ENCODE results near the gene PAX2. TPM values are rescaled to one million over a fixed set of nuclear protein-coding genes. Genes with fewer than 3 reads are reported as not detected.

PAX2 gene
- total and polyA plus RNA-seq, 2 experiments from 2014 or later = not detected

- Histone ChIP-seq H3K27me3 (peaks cover 3% of the 10 kb centered on the region), H4K20me1 (ENCODE audit: insufficient read depth, poor library complexity, severe bottlenecking) (no peaks in the 10 kb centered on the region), H3K27ac (no peak overlapping the region), H3K4me1 (ENCODE audit: insufficient read depth) (peaks cover 39% of the 10 kb centered on the region), H3K9me3 (ENCODE audit: low read depth) (no peaks in the 10 kb centered on the region), H2AFZ (no peak overlapping the region), H3K9me2 (replicated peaks; ENCODE audit: insufficient read depth) (no peaks in the 10 kb centered on the region), H3K79me2 (no peaks in the 10 kb centered on the region), H3K4me2 (no peak overlapping the region), H3K36me3 (replicated peaks; ENCODE audit: insufficient read depth, low read depth) (no peaks in the 10 kb centered on the region), H3K4me3 (no peak overlapping the region)
- DNase-seq (ENCODE audit: low spot score) = peak; percentile 84
- WGBS (ENCODE audit: low lambda C conversion rate, missing lambda C conversion rate) = 4% methylated on average over 5 of the region's 5 CpGs
- TF ChIP-seq, protein P1, sequence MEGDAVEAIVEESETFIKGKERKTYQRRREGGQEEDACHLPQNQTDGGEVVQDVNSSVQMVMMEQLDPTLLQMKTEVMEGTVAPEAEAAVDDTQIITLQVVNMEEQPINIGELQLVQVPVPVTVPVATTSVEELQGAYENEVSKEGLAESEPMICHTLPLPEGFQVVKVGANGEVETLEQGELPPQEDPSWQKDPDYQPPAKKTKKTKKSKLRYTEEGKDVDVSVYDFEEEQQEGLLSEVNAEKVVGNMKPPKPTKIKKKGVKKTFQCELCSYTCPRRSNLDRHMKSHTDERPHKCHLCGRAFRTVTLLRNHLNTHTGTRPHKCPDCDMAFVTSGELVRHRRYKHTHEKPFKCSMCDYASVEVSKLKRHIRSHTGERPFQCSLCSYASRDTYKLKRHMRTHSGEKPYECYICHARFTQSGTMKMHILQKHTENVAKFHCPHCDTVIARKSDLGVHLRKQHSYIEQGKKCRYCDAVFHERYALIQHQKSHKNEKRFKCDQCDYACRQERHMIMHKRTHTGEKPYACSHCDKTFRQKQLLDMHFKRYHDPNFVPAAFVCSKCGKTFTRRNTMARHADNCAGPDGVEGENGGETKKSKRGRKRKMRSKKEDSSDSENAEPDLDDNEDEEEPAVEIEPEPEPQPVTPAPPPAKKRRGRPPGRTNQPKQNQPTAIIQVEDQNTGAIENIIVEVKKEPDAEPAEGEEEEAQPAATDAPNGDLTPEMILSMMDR (IDR thresholded peaks at IDR 0.05; ENCODE audit: poor library complexity) = peak; percentile 81
- no peak for TF ChIP-seq EZH2 (IDR thresholded peaks at IDR 0.05; ENCODE audit: borderline replicate concordance)
Observed at GRCh38 chr10:100878291-100878910, 133.0 kb downstream of the PAX2 start.

Other genes starting within 250 kb of the PAX2 start
- 2.3 and 5.4 TPM in 2 replicates for gene SEC31B, start 225.7 kb upstream of the PAX2 start, total RNA-seq
- 7.7 and 13.2 TPM in 2 replicates for gene SEC31B, start 225.7 kb upstream of the PAX2 start, polyA plus RNA-seq
- 124 and 146 TPM in 2 replicates for gene NDUFB8, start 215.7 kb upstream of the PAX2 start, total RNA-seq
- 350 and 355 TPM in 2 replicates for gene NDUFB8, start 215.7 kb upstream of the PAX2 start, polyA plus RNA-seq
- gene HIF1AN, start 209.6 kb upstream of the PAX2 start, total RNA-seq = 13.7 and 15.5 TPM in 2 replicates
- gene HIF1AN, start 209.6 kb upstream of the PAX2 start, polyA plus RNA-seq = 32.1 and 36.0 TPM in 2 replicates
- 23.5 and 28.9 TPM in 2 replicates for gene SLF2, start 167.4 kb downstream of the PAX2 start, total RNA-seq
- gene SLF2, start 167.4 kb downstream of the PAX2 start, polyA plus RNA-seq = 11.7 and 20.1 TPM in 2 replicates
- gene SEMA4G, start 223.9 kb downstream of the PAX2 start, total RNA-seq = 48.6 and 54.8 TPM in 2 replicates
- gene SEMA4G, start 223.9 kb downstream of the PAX2 start, polyA plus RNA-seq = 28.6 and 38.9 TPM in 2 replicates
- gene MRPL43, start 241.9 kb downstream of the PAX2 start, total RNA-seq = 60.1 and 65.9 TPM in 2 replicates
- 111 and 112 TPM in 2 replicates for gene MRPL43, start 241.9 kb downstream of the PAX2 start, polyA plus RNA-seq
- 3.2 and 5.0 TPM in 2 replicates for gene TWNK, start 242.0 kb downstream of the PAX2 start, total RNA-seq
- gene TWNK, start 242.0 kb downstream of the PAX2 start, polyA plus RNA-seq = 4.0 and 5.1 TPM in 2 replicates

Measured in hepatocyte (in vitro differentiated cells).